HG03095 (cell line): ENCODE data around the gene FKTN.

Source experiments
- ATAC-seq: cut with Tn5 transposase; IDR thresholded peaks from one replicate; pipeline ENCODE4 v1.9.1; 2021; ENCODE audit warnings: moderate library complexity; ENCODE audit not compliant: unreplicated experiment

The FKTN gene

GRCh38 chr9:105673850-105674387 is 116.0 kb downstream of the FKTN start:
- ATAC-seq, result no peak

GRCh38 chr9:105676351-105676923 is 118.5 kb downstream of the FKTN start:
- no peak for ATAC-seq

GRCh38 chr9:105678163-105678562 is 120.2 kb downstream of the FKTN start:
- ATAC-seq, result no peak

- ATAC-seq, result no peak
Observed at GRCh38 chr9:105678781-105679180, 120.8 kb downstream of the FKTN start.

- ATAC-seq, result no peak
Observed at GRCh38 chr9:105679257-105680022, 121.5 kb downstream of the FKTN start.

GRCh38 chr9:105681313-105681712 is 123.4 kb downstream of the FKTN start:
- ATAC-seq, result no peak

- no peak for ATAC-seq
Observed at GRCh38 chr9:105681724-105682123, 123.8 kb downstream of the FKTN start.

GRCh38 chr9:105683688-105684275 is 125.9 kb downstream of the FKTN start:
- ATAC-seq, result no peak

GRCh38 chr9:105686936-105687335 is 129.0 kb downstream of the FKTN start:
- no peak for ATAC-seq
